Cardiac muscle cell (in vitro differentiated cells and primary cell): ENCODE measurements around the gene MRPL17. TPM values are rescaled to one million over a fixed set of nuclear protein-coding genes. Genes with fewer than 3 reads are reported as not detected.

Experiments
- DNase-seq, 2 donors: peaks; one replicate each; pipeline versions ENCODE4 v3.0.0 to v3.0.0-alpha.2; 2010 to 2017; ENCODE audit warnings: low read depth in 1 of 2, low spot score in 1 of 2
- H3K27ac ChIP-seq: fragments of 200-600 bp; sonication (generic); 2 replicates; pipeline ENCODE4 v1.5.1; 2016
- H3K27me3 ChIP-seq: fragments of 200-600 bp; sonication (generic); 2 replicates; pipeline ENCODE4 v1.6.0; 2016; ENCODE audit warnings: control low read depth
- H3K36me3 ChIP-seq: fragments of 200-600 bp; sonication (generic); 2 replicates; pipeline ENCODE4 v1.5.1; 2016; ENCODE audit warnings: control low read depth
- H3K4me1 ChIP-seq: fragments of 200-600 bp; sonication (generic); 2 replicates; pipeline ENCODE4 v1.8.1; 2017; ENCODE audit warnings: low read depth, mild to moderate bottlenecking, mixed run types
- H3K4me3 ChIP-seq: fragments of 200-600 bp; sonication (generic); 2 replicates; pipeline ENCODE4 v1.5.1; 2016; ENCODE audit warnings: mild to moderate bottlenecking
- H3K9me3 ChIP-seq: fragments of 200-600 bp; sonication (generic); 2 replicates; pipeline ENCODE4 v1.5.1; 2017; ENCODE audit warnings: low read depth, mild to moderate bottlenecking, control low read depth
- CTCF ChIP-seq: IDR thresholded peaks from 2 replicates; pipeline ENCODE4 v1.5.1; 2012; ENCODE audit warnings: low read depth, mild to moderate bottlenecking, low read length
- polyA plus RNA-seq: library from polyadenylated mRNA; unstranded; fragments of >200 nt; fragmentation: Nextera tagmentation; extraction: Ambion mirVana; gene quantifications from 2 replicates; pipeline ENCODE4 v1.2.1, GENCODE V29; 2016
- total RNA-seq: library from RNA; depleted of rRNA; stranded (reverse); fragments of >200 nt; gene quantifications from 2 replicates; pipeline ENCODE4 v1.2.3, GENCODE V29; 2016

The MRPL17 gene
- total and polyA plus RNA-seq, 2 experiments from 2014 or later = 100 to 108 TPM

GRCh38 chr11:6652182-6652581 is 31.0 kb downstream of the MRPL17 start:
- H3K4me1 ChIP-seq = peaks cover 29% of the 10 kb centered on the region
- H3K36me3 ChIP-seq = no peaks in the 10 kb centered on the region
- no peak for TF ChIP-seq CTCF
- no peak overlapping the region for H3K27ac ChIP-seq
- DNase-seq = no peak
- no peaks in the 10 kb centered on the region for H3K27me3 ChIP-seq
- H3K4me3 ChIP-seq = no peak overlapping the region
- no peaks in the 10 kb centered on the region for H3K9me3 ChIP-seq

- H3K27ac ChIP-seq = no peak overlapping the region
- TF ChIP-seq CTCF = no peak
- H3K27me3 ChIP-seq = no peaks in the 10 kb centered on the region
- DNase-seq = peak in 1 of 2 donors; percentile 21
- no peaks in the 10 kb centered on the region for H3K36me3 ChIP-seq
- H3K9me3 ChIP-seq = no peaks in the 10 kb centered on the region
- peaks cover 23% of the 10 kb centered on the region for H3K4me1 ChIP-seq
- H3K4me3 ChIP-seq = no peak overlapping the region
Observed at GRCh38 chr11:6650980-6651379, 32.2 kb downstream of the MRPL17 start.

- DNase-seq = no peak
- H3K4me1 ChIP-seq = peaks cover 23% of the 10 kb centered on the region
- H3K27ac ChIP-seq = no peak overlapping the region
- H3K4me3 ChIP-seq = no peak overlapping the region
- H3K9me3 ChIP-seq = no peaks in the 10 kb centered on the region
- TF ChIP-seq CTCF = no peak
- H3K36me3 ChIP-seq = no peaks in the 10 kb centered on the region
- H3K27me3 ChIP-seq = no peaks in the 10 kb centered on the region
Observed at GRCh38 chr11:6650104-6650503, 33.0 kb downstream of the MRPL17 start.

GRCh38 chr11:6648501-6648900 is 34.6 kb downstream of the MRPL17 start:
- TF ChIP-seq CTCF = no peak
- no peaks in the 10 kb centered on the region for H3K36me3 ChIP-seq

GRCh38 chr11:6647836-6648235 is 35.3 kb downstream of the MRPL17 start:
- H3K36me3 ChIP-seq = no peaks in the 10 kb centered on the region
- H3K4me1 ChIP-seq = peaks cover 17% of the 10 kb centered on the region
- H3K9me3 ChIP-seq = no peaks in the 10 kb centered on the region
- no peaks in the 10 kb centered on the region for H3K27me3 ChIP-seq
- no peak for DNase-seq
- no peak overlapping the region for H3K4me3 ChIP-seq
- no peak for TF ChIP-seq CTCF
- H3K27ac ChIP-seq = peak overlapping the region; percentile 8

More at GRCh38 chr11:6648501-6648900, 34.6 kb downstream of the MRPL17 start:
- Histone ChIP-seq H3K9me3 (no peaks in the 10 kb centered on the region), H3K4me1 (peaks cover 17% of the 10 kb centered on the region), H3K27ac (peak overlapping the region; percentile 8), H3K27me3 (no peaks in the 10 kb centered on the region), H3K4me3 (no peak overlapping the region)
- DNase-seq = no peak
